Left kidney (tissue), 2 donors: ENCODE results near the gene TMEM109. TPM values are rescaled to one million over a fixed set of nuclear protein-coding genes. Genes with fewer than 3 reads are reported as not detected.

Experiments
- DNase-seq: peaks from one replicate; pipeline ENCODE4 v3.0.0-alpha.2; 2013
- polyA plus RNA-seq: library from polyadenylated mRNA; unstranded; fragments of 120-200 nt; gene quantifications from one replicate; pipeline ENCODE4 v1.2.1, GENCODE V29; 2013; ENCODE audit not compliant: insufficient read length

The TMEM109 gene
- polyA plus RNA-seq, 1 donor, result 76.0 TPM

DNA sequence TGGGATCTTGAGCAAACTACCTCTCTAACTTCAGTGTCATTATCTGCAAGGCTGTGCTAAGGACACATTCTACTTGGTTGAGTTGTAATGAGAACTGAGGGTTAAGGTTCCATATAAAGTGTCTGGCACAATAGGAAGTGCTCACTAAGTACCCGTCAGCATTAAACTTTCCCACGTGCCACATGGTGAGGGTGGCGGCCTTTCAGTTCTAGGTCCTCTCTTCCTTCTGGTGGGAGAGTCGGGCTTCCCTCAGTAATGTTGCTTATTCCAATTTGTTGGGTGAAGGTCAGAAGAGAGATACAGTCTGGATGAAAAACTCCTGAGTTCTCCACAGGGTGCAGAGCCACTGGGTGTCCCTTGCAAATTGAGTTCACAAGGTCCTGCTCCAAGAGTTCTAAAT lies 52.9 kb downstream of the TMEM109 start:
- no peak for DNase-seq

DNA sequence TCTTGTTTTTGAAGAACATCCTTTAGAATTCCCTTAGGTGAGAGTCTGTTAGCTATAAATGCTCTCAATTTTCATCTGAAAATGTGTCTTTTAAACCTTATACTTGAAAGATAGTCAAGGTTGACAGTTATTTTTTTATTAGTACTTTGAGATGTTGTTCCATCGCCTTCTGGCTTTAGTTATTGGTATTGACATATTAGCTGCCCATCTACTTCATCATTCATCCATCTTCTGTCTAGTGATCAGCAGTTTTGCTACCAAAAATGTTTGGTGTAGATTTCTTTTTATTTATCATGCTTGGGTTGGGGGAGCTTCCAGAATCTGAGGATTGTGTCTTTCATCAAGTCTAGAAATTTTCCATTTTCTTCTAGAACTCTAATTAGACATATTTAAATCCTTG lies 54.3 kb downstream of the TMEM109 start:
- no peak for DNase-seq

DNA sequence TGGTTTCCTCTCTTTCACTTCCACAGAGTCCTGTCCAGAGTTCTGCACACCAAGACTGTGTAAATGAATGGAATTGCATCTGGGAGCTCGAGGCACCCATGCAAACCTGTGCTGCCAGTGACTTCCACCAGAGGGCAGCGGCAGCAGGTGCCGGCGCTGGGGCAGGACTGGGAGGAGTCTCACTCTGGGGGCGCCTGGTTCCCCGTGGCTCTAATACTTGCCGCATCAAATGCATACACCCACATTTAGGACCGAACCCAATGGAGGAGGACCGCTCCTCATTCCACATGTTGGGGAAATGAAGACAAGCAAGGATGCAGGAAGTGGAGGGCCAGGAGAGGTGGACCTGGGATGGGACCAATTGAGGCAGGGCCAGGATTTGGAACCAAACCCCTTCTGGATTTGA lies 56.4 kb downstream of the TMEM109 start:
- DNase-seq, result no peak

DNA sequence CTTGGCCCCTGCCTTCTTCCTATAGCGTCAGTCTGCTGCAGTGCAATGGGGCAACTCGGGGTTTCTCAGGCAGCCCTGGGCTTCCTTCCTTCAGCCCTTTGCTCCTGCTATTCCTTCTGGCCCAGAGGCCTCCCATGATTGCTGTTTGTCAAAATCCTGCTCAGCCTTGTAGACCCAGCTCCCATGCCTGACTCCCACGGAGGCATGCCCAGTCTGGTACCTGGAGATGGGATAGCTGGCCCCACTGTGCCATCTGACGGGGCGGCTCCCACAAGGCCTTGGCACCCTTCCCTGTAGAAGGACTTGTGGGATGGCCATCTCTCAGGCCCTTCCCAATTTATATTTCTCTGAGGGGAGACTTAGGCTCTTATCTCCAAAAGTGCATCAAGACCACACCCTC lies 56.9 kb downstream of the TMEM109 start:
- no peak for DNase-seq

DNA sequence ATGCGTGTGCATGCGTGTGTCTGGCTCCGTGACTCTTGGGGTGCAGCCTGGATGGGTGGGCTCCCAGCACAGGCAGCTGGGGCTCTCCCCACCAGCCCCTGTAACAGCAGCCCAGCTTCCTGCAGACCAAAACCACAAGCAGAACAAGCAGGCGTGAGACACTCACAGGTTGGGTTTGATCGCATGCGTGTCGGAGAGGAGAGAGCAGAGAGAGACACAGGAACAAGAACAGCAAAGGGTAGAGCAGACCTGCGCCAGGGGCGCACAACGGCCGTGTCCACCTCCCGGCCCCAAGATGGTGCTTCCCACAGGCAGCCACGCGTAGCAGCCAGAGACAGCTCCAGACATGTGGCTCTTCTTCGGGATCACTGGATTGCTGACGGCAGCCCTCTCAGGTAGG lies 57.6 kb downstream of the TMEM109 start, which contains the start of gene CD6:
Gene CD6 (plus strand): TSS at position 161 of the 400 bp plus-strand sequence. CDS start 186 bp downstream, at position 347.
- DNase-seq, result no peak

DNA sequence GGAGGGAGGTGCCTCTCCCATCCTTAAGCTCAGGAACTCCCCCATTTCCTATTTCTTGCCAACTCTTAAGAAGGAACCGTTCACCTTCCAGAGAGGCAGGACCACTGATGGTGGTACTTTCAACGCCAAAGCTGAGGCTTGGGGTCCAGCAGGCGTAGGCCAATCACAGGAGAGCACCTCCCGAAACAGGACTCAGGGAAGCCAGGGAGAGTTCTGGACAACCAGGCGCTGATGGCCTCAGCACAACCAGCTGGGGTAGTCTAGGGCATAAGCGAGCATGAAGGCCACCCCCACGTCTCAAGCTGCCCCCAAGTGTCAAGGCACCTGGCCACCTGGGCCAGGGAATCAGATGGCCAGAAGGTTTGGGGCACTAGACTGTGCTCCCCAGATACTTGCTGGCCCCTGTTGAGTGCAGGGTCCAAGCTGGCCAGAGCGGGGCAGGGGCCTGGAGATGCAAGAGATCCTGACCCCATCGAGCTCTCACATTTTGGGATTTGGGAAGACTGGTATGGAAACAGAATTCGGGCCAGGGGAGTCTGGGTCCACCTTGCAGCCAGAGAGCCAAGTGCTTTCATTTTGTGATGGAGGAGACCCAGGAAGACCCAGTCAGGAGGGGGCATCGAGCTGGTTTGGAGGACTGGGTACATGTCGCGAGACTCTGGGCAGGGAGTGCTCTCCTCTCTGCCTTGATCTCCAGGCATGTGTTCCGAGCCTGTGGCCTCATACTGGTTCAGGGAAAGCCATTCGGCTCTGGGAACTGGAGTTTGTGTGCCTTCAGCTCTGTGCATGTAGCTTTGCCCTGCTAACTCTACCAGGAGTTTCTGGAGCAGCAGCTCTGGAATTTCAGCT lies 58.4 kb downstream of the TMEM109 start:
- no peak for DNase-seq

Other genes with a start within 250 kb of the TMEM109 start
- gene MS4A8, start 214.5 kb upstream of the TMEM109 start, polyA plus RNA-seq, result 0.18 TPM
- gene MS4A18, start 189.4 kb upstream of the TMEM109 start, polyA plus RNA-seq, result not detected
- not detected for gene MS4A15, start 157.3 kb upstream of the TMEM109 start, polyA plus RNA-seq
- 0.38 TPM for gene MS4A10, start 128.8 kb upstream of the TMEM109 start, polyA plus RNA-seq
- 15.6 TPM for gene CCDC86, start 72.0 kb upstream of the TMEM109 start, polyA plus RNA-seq
- gene PTGDR2, start 58.2 kb upstream of the TMEM109 start, polyA plus RNA-seq, result 0.17 TPM
- gene ZP1, start 46.6 kb upstream of the TMEM109 start, polyA plus RNA-seq, result 0.30 TPM
- 127 TPM for gene PRPF19, start 7.6 kb upstream of the TMEM109 start, polyA plus RNA-seq
- 58.7 TPM for gene TMEM132A, start 10.3 kb downstream of the TMEM109 start, polyA plus RNA-seq
- 15.7 TPM for gene SLC15A3, start 38.0 kb downstream of the TMEM109 start, polyA plus RNA-seq
- 1.5 TPM for gene CD6, start 57.5 kb downstream of the TMEM109 start, polyA plus RNA-seq
- 0.08 TPM for gene CD5, start 188.3 kb downstream of the TMEM109 start, polyA plus RNA-seq
- gene VPS37C, start 247.3 kb downstream of the TMEM109 start, polyA plus RNA-seq, result 16.7 TPM